ENCODE data around the gene CCDC136.

CCDC136 gene

DNA sequence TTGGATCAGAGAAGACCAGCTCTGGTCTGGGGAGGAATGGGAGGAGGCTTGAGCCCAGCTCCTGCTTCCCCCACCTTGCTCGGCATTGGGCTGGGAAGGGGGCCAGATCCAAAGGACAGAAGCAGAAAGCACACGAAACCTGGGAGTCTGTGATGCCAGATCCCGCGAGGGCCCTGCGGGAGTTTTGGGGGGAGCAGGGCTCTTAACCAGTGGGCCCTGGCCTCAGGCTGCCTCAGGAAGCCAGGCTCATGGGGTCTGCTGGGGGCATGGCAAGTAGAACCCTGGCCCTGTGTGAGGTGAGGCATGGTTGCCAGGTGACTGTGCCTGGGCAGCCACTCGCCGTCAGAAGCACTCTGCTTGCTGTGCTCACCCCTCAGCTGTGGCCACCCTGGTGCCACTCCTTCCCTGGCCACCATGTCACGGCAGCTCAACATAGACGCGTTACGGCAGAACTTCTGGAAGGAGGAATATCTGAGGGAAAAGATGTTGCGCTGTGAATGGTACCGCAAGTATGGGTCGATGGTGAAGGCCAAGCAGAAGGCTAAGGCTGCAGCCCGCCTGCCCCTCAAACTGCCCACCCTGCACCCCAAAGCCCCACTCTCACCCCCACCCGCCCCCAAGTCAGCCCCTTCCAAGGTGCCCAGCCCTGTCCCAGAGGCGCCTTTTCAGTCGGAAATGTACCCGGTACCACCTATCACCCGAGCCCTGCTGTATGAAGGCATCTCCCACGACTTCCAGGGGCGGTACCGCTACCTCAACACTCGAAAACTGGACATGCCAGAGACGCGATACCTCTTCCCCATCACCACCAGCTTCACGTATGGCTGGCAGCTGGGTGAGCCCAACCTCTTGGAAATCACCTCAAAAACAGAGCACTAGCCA is 74.5 kb downstream of the CCDC136 start:
- no peak for DNase-seq

DNA sequence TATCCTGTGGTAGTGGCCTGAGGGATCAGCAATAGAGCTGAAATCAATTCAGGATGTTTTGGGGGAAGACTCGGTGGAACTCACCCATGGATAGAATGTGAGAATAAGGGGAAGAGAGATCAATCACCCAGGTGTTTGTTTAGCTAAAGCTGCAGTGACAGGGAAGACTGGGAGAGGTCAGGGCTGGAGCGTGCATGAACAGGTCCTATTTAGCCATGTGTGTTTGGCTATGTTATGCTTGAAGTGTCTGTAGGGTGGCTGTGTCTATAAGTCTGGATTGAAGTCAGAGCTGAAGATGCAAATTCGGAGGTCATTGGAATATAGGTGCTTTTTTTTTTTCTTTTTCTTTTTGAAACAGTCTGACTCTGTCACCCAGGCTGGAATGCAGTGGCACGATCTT is 75.5 kb downstream of the CCDC136 start:
- DNase-seq = no peak

DNA sequence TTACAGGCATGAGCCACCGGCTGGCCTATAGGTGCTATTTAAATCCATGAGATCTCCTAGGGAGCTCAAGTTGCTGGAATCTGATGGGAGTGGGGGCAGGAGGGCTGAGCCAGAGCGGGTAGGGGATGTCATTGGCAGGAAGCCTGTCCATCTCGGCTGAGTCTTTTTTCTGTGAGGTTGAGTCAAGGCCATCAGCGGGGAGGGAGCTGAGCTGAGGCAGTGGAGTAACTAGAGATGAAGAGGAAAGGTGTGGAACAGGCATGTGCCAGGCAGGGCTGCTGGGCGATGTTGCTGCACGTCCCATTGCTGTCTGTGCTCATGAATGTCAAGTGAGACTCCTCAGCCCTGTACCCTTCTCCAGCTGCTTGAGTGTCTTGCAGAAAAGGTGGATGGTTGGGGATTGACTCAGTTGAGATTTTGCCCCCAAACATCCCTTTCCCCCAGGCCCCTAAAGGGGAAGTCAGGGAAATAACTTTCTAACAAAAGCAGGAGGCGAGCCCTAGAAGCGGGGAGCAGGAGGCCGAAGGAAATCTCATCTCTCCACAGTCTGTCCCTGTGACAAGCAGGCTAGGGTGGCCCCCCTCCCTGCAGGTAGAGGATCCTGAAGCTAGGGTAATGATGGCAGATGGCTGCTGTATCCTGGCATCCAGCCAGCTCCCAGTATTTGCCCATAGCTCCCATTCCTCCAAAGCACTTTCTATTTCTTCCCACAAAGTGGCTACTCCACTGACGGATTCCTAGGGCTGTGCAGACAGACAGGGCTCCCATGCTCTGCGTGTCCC is 76.3 kb downstream of the CCDC136 start:
- DNase-seq = no peak

DNA sequence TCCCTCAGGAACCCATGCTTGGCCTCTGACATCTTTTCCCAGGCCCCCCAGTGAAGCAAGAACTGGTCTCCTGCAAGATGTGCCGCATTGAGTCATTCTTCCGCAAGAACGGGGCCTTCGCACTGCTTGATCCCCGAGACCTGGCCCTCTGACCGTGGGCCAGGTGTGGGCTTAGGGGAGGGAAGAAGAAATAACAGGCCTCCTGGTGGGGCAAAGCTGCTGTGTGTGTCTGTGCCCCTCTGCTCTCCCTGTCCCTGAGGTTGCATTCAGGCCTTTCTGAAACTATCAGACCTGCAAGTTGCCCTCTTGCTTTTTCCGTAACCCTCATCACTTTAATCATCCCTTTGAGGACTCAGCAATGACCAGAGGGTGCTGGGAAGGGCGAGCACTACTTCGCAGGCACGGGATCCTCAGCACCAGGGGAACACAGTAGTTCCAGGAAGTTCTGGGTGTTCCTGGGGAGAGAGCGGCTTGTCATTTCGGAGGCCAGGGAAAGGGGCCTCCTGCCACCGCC is 76.9 kb downstream of the CCDC136 start:
- DNase-seq = no peak

DNA sequence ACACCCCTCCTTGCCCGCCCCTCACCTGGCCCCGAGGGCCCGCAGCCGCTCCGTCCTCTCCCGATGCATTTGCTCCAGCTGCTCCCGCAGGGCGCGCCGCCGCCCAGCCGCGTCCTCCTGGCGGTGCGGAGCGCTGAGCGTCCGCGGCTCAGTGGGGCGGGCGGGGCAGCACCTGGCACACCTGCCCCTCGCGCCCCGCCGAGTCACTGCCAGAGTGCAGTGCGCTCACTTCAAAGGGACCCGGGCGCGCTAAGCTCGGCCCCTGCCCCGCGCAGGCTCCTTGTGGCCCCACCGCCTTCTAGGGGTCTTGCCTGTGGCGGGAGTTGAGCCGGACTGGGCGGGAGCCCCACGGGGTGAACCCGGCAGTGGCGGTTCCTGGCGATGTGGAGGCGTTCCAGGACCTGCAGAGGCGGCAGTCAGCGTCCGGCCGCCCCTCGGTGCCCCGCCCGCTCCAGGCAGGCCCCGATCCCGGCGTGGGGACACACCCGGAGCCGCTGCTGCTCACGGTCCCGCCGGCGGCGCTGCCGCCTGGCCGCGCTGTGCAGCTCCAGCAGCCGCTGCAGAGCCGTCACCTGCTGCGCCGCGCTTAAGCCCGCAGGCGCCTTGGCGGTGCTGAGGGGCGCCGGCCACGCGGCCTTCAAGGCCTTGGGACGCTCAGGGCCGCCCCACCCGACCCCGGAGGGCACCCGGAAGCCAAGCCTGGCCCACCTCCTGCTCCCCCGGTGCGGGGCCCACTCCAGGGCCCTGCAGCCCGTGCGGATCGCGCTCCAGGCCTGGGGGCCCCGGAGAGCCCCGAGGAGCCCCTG is 77.6 kb downstream of the CCDC136 start:
- peak; percentile 38 for DNase-seq

DNA sequence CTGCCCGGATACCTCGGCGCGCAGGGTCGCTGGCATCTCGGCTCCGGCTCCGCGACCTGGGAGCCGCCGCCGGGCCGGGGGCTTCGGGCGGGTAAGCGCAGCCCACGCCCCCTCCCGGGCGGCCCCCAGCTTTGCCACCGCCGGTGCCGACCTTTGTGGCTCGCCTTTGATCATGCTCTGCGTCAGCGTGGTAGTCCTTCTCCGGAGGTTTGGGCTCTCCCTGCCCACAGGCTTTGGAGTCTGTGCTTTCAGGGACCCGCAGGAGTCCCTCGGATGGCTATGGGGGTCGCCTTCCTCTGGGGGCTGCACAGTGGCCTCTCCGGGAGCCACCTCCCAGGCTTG is 78.1 kb downstream of the CCDC136 start:
- DNase-seq = peak; percentile 9

DNA sequence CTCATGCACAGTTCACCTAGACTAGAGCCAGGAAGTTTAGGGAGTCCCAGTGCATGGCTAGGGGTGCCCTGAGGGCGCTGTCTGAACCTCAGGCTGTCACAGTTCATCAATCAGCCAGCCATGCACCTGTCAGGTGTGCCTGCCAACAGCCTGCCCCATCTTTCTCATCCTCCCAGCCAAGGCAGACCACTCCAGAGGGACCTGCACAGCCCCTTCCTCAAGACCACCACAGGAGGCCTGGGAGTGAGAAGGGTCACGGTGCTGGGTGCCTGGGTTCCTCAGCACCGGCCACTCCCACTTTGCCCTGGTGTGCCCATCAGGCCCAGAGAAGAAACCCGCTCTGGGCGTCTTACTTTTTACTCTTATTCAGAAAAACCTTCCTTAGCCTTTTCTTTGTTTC is 79.3 kb downstream of the CCDC136 start:
- DNase-seq = no peak
